Liver (tissue), 9 donors: ENCODE measurements around the gene FBN3. TPM values are rescaled to one million over a fixed set of nuclear protein-coding genes. Genes with fewer than 3 reads are reported as not detected.

Experiments
- DNase-seq: peaks from one replicate; pipeline ENCODE4 v3.0.0-alpha.2; 2017; ENCODE audit warnings: low spot score
- H3K27ac ChIP-seq, 2 donors: one replicate each; pipeline ENCODE4 v1.7.0; 2013; ENCODE audit warnings: inconsistent platforms in 2 of 2, low read length in 2 of 2, control low read depth in 1 of 2, low read depth in 1 of 2, mild to moderate bottlenecking in 1 of 2
- H3K27me3 ChIP-seq, 4 donors: one replicate each; pipeline versions ENCODE4 v1.6.1 to v1.7.0; 2013; ENCODE audit warnings: low read length in 3 of 4, inconsistent platforms in 1 of 4, mild to moderate bottlenecking in 1 of 4, moderate library complexity in 1 of 4; ENCODE audit not compliant: control insufficient read depth in 4 of 4, insufficient read depth in 4 of 4
- H3K36me3 ChIP-seq, 4 donors: one replicate each; pipeline versions ENCODE4 v1.6.1 to v1.7.0; 2013; ENCODE audit warnings: low read length in 3 of 4, mild to moderate bottlenecking in 3 of 4, low read depth in 1 of 4, moderate library complexity in 1 of 4; ENCODE audit not compliant: control insufficient read depth in 4 of 4, insufficient read depth in 3 of 4
- H3K4me1 ChIP-seq, 4 donors: one replicate each; pipeline versions ENCODE4 v1.6.1 to v1.7.0; 2013; ENCODE audit warnings: low read length in 3 of 4, mild to moderate bottlenecking in 3 of 4, moderate library complexity in 1 of 4; ENCODE audit not compliant: control insufficient read depth in 4 of 4, insufficient read depth in 4 of 4
- H3K4me3 ChIP-seq, 3 donors: one replicate each; pipeline versions ENCODE4 v1.6.1 to v1.7.0; 2013; ENCODE audit warnings: low read length in 3 of 3, control low read depth in 1 of 3, low read depth in 1 of 3, mild to moderate bottlenecking in 1 of 3
- H3K9ac ChIP-seq, 2 donors: one replicate each; pipeline ENCODE4 v1.7.0; 2013; ENCODE audit warnings: low read length in 2 of 2, mild to moderate bottlenecking in 2 of 2, moderate library complexity in 2 of 2, control low read depth in 1 of 2, low read depth in 1 of 2
- H3K9me3 ChIP-seq, 4 donors: one replicate each; pipeline versions ENCODE4 v1.6.1 to v1.7.0; 2013; ENCODE audit warnings: low read length in 3 of 4; ENCODE audit not compliant: control insufficient read depth in 4 of 4
- ATF3 ChIP-seq: IDR thresholded peaks from 2 replicates; pipeline ENCODE4 v1.6.1; 2016; ENCODE audit warnings: antibody characterized with exemption
- CTCF ChIP-seq: fragments of 150-350 bp; IDR thresholded peaks from 2 replicates; pipeline ENCODE4 v1.5.1; 2017; ENCODE audit warnings: improper control_type of control experiment, low read depth, low read length; ENCODE audit not compliant: missing input control
- EGR1 ChIP-seq, 2 donors: IDR thresholded peaks; 2 replicates each; pipeline ENCODE4 v1.6.1; 2016 to 2018; ENCODE audit warnings: antibody characterized with exemption in 2 of 2, low read depth in 2 of 2
- FOXA1 ChIP-seq: IDR thresholded peaks from 2 replicates; pipeline ENCODE4 v1.6.1; 2016; ENCODE audit warnings: antibody characterized with exemption
- FOXA2 ChIP-seq: IDR thresholded peaks from 2 replicates; pipeline ENCODE4 v1.6.1; 2016; ENCODE audit warnings: antibody characterized with exemption
- GABPA ChIP-seq, 2 donors: IDR thresholded peaks in 1 of 2; conservative IDR thresholded peaks in 1 of 2; 2 replicates each; pipeline ENCODE4 v1.6.1; 2016; ENCODE audit warnings: antibody characterized with exemption in 2 of 2, mild to moderate bottlenecking in 1 of 2, moderate library complexity in 1 of 2
- HNF4A ChIP-seq, 2 donors: conservative IDR thresholded peaks; 2 replicates each; pipeline ENCODE4 v1.6.1; 2016; ENCODE audit warnings: antibody characterized with exemption in 2 of 2, mild to moderate bottlenecking in 2 of 2
- HNF4G ChIP-seq: IDR thresholded peaks from 2 replicates; pipeline ENCODE4 v1.6.1; 2016; ENCODE audit warnings: antibody characterized with exemption
- JUND ChIP-seq, 2 donors: IDR thresholded peaks; 2 replicates each; pipeline ENCODE4 v1.6.1; 2016; ENCODE audit warnings: antibody characterized with exemption in 2 of 2
- MAX ChIP-seq: IDR thresholded peaks from 2 replicates; pipeline ENCODE4 v1.6.1; 2016; ENCODE audit warnings: antibody characterized with exemption
- RAD21 ChIP-seq, 2 donors: IDR thresholded peaks; 2 replicates each; pipeline ENCODE4 v1.6.1; 2016; ENCODE audit warnings: antibody characterized with exemption in 2 of 2, mild to moderate bottlenecking in 2 of 2
- RXRA ChIP-seq, 2 donors: IDR thresholded peaks; 2 replicates each; pipeline ENCODE4 v1.6.1; 2017 to 2018; ENCODE audit warnings: antibody characterized with exemption in 2 of 2, mild to moderate bottlenecking in 1 of 2
- SP1 ChIP-seq: IDR thresholded peaks from 2 replicates; pipeline ENCODE4 v1.6.1; 2018; ENCODE audit warnings: antibody characterized with exemption, mild to moderate bottlenecking
- TAF1 ChIP-seq: conservative IDR thresholded peaks from 2 replicates; pipeline ENCODE4 v1.6.1; 2016; ENCODE audit warnings: antibody characterized with exemption, mild to moderate bottlenecking
- YY1 ChIP-seq: IDR thresholded peaks from 2 replicates; pipeline ENCODE4 v1.6.1; 2016; ENCODE audit warnings: antibody characterized with exemption, mild to moderate bottlenecking
- ZBTB33 ChIP-seq: IDR thresholded peaks from 2 replicates; pipeline ENCODE4 v1.6.1; 2016; ENCODE audit warnings: antibody characterized with exemption
- WGBS: extraction: QIAGEN DNeasy Blood & Tissue Kit; methylation state at CpG from one replicate; pipeline ENCODE4 v1.1.7; 2013; 5-methylcytosine and 5-hydroxymethylcytosine counted together
- polyA plus RNA-seq, 2 donors: library from polyadenylated mRNA; stranded (reverse) in 1 of 2; unstranded in 1 of 2; fragments of 200-250 nt in 1 of 2; fragments of >200 nt in 1 of 2; fragmentation: Nextera tagmentation in 1 of 2; extraction: Ambion mirVana in 1 of 2; gene quantifications; one replicate each; pipeline versions ENCODE4 v1.2.1 to v1.2.3, GENCODE V29; 2013 to 2015
- total RNA-seq, 2 donors: library from RNA; depleted of rRNA; stranded (reverse); fragments of >200 nt; gene quantifications; one replicate each; pipeline ENCODE4 v1.2.3, GENCODE V29; 2014
- donor health status: healthy.
- donor health status: healthy.
- donor health status: healthy.
- donor health status: healthy.
- donor health status: healthy.

FBN3 gene
- total and polyA plus RNA-seq, 4 donors: under 0.01 to 0.61 (median 0.08) TPM; not detected in 1

GRCh38 chr19:8109455-8109854, 39.9 kb downstream of the FBN3 start (continued):
- no peak for TF ChIP-seq TAF1
- TF ChIP-seq GABPA (IDR thresholded peaks at IDR 0.05 in 1 of 2, conservative IDR thresholded peaks at IDR 0.05 in 1 of 2): no peak
- no peak for TF ChIP-seq JUND (IDR thresholded peaks at IDR 0.05)
- no peak for TF ChIP-seq FOXA1
- no peak for TF ChIP-seq YY1
- no peak for TF ChIP-seq SP1
- no peak for TF ChIP-seq ZBTB33
- no peak for TF ChIP-seq RXRA (IDR thresholded peaks at IDR 0.05)

GRCh38 chr19:8108560-8109445, 40.6 kb downstream of the FBN3 start:
- DNase-seq: no peak
- Histone ChIP-seq H3K9ac (no peak overlapping the region), H3K4me1 (no peaks in the 10 kb centered on the region), H3K36me3 (no peaks in the 10 kb centered on the region), H3K27ac (no peak overlapping the region), H3K27me3 (no peaks in the 10 kb centered on the region), H3K4me3 (no peak overlapping the region), H3K9me3 (no peaks in the 10 kb centered on the region)
- WGBS: 71% methylated on average over 19 of the region's 19 CpGs
- TF ChIP-seq RXRA (IDR thresholded peaks at IDR 0.05) (peak in 1 of 2 donors; percentile 22), RAD21 (IDR thresholded peaks at IDR 0.05) (no peak)

- H3K27me3 ChIP-seq: no peaks in the 10 kb centered on the region
- no peak for TF ChIP-seq ATF3
- TF ChIP-seq JUND (IDR thresholded peaks at IDR 0.05): no peak
- no peak for TF ChIP-seq YY1
- TF ChIP-seq FOXA2: no peak
- no peak for TF ChIP-seq HNF4A (conservative IDR thresholded peaks at IDR 0.05)
- no peak for TF ChIP-seq FOXA1
- TF ChIP-seq GABPA (IDR thresholded peaks at IDR 0.05 in 1 of 2, conservative IDR thresholded peaks at IDR 0.05 in 1 of 2): no peak
- no peak for TF ChIP-seq EGR1 (IDR thresholded peaks at IDR 0.05; ENCODE audit: low read depth in 2 of 2)
- no peak for TF ChIP-seq RAD21 (IDR thresholded peaks at IDR 0.05)
- TF ChIP-seq ZBTB33: no peak
- no peak for TF ChIP-seq HNF4G
- no peak for TF ChIP-seq CTCF
- no peak for TF ChIP-seq MAX
- H3K27ac ChIP-seq: no peak overlapping the region
Measured at GRCh38 chr19:8107301-8107903, 42.0 kb downstream of the FBN3 start.

More at GRCh38 chr19:8107301-8107903, 42.0 kb downstream of the FBN3 start:
- H3K36me3 ChIP-seq: no peaks in the 10 kb centered on the region
- no peak overlapping the region for H3K9ac ChIP-seq
- H3K9me3 ChIP-seq: no peaks in the 10 kb centered on the region
- H3K4me1 ChIP-seq: no peaks in the 10 kb centered on the region
- H3K4me3 ChIP-seq: no peak overlapping the region
- 75% methylated on average over 2 of the region's 2 CpGs for WGBS
- no peak for DNase-seq
